ENCODE measurements around the gene SCNN1B. TPM values are rescaled to one million over a fixed set of nuclear protein-coding genes. Genes with fewer than 3 reads are reported as not detected.
"Not testable (repeated sequence)": the region's sequence is repeated elsewhere in the genome, so short reads cannot be mapped to it uniquely, and the experiment has no call there.

SCNN1B gene
- total RNA-seq, 3 donors from 2014 or later (not counting 1 experiment from before 2014, with no cell fraction given): not detected

- intact Hi-C loops (cut with micrococcal nuclease): no loop called here
- H3K4me3 Mint-ChIP-seq: no peak overlapping the region
- H3K27me3 Mint-ChIP-seq (ENCODE audit: low read depth in 2 of 2): no peaks in the 10 kb centered on the region
- H3K27ac Mint-ChIP-seq: no peak overlapping the region
- H3K9me3 Mint-ChIP-seq: no peaks in the 10 kb centered on the region
- Histone ChIP-seq H3K4me1 (ENCODE audit: control insufficient read depth, insufficient read depth, low read length) (no peaks in the 10 kb centered on the region), H3K36me3 (ENCODE audit: control insufficient read depth, insufficient read depth, low read length) (no peaks in the 10 kb centered on the region), H3K9me3 (ENCODE audit: control insufficient read depth, insufficient read depth, low read length) (no peaks in the 10 kb centered on the region), H3K27ac (ENCODE audit: low read length) (no peak overlapping the region), H3K27me3 (ENCODE audit: control insufficient read depth, insufficient read depth, low read length) (no peaks in the 10 kb centered on the region), H3K4me3 (ENCODE audit: low read length) (no peak overlapping the region)
- H3K4me1 Mint-ChIP-seq: no peaks in the 10 kb centered on the region
- DNase-seq: no peak
- 93% methylated on average over 20 of the region's 20 CpGs for WGBS (ENCODE audit: insufficient coverage)
- no peaks in the 10 kb centered on the region for H3K36me3 Mint-ChIP-seq
- no peak for ATAC-seq
- TF ChIP-seq CTCF (IDR thresholded peaks at IDR 0.05): no peak
Observed at GRCh38 chr16:23380501-23380951, 78.4 kb downstream of the SCNN1B start.

- H3K9me3 ChIP-seq (ENCODE audit: control insufficient read depth, insufficient read depth, low read length); H3K27ac Mint-ChIP-seq; H3K4me1 Mint-ChIP-seq; ATAC-seq; DNase-seq; H3K27me3 ChIP-seq (ENCODE audit: control insufficient read depth, insufficient read depth, low read length); H3K27me3 Mint-ChIP-seq (ENCODE audit: low read depth in 2 of 2); H3K4me3 ChIP-seq (ENCODE audit: low read length); H3K4me1 ChIP-seq (ENCODE audit: control insufficient read depth, insufficient read depth, low read length); intact Hi-C loops (cut with micrococcal nuclease); H3K9me3 Mint-ChIP-seq; H3K36me3 ChIP-seq (ENCODE audit: control insufficient read depth, insufficient read depth, low read length); H3K27ac ChIP-seq (ENCODE audit: low read length); H3K4me3 Mint-ChIP-seq; H3K36me3 Mint-ChIP-seq: not testable (repeated sequence)
- WGBS (ENCODE audit: insufficient coverage): 93% methylated on average over 9 of the region's 9 CpGs
Observed at GRCh38 chr16:23381702-23382101, 79.6 kb downstream of the SCNN1B start.

DNA sequence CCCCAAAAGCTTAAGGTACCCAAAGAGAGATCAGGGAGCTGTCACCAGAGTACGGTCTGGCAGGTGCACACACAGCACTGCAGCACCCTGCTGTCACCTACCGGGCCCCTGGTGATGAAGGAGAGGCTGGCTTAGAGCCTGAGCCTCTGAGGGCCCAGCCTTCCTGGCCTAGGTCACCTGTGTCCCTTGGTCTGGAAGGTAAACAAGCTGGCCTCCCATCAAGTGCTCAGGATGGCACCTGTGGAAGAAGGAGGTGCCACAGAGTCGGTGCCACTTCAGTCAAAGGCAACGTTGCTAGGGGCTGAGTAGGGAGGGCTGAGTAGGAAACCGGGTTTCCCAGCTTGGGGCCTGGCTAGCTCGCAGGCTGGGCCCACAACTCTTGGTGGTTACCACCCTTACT, 80.2 kb downstream of the SCNN1B start:
- H3K9me3 ChIP-seq (ENCODE audit: control insufficient read depth, insufficient read depth, low read length): no peaks in the 10 kb centered on the region
- no peak for TF ChIP-seq CTCF (IDR thresholded peaks at IDR 0.05)
- Mint-ChIP-seq H3K27me3 (ENCODE audit: low read depth in 2 of 2) (no peaks in the 10 kb centered on the region), H3K4me1 (no peaks in the 10 kb centered on the region), H3K9me3 (no peaks in the 10 kb centered on the region), H3K27ac (no peak overlapping the region), H3K4me3 (no peak overlapping the region), H3K36me3 (no peaks in the 10 kb centered on the region)
- no peaks in the 10 kb centered on the region for H3K4me1 ChIP-seq (ENCODE audit: control insufficient read depth, insufficient read depth, low read length)
- no peaks in the 10 kb centered on the region for H3K36me3 ChIP-seq (ENCODE audit: control insufficient read depth, insufficient read depth, low read length)
- WGBS (ENCODE audit: insufficient coverage): 75% methylated on average over 6 of the region's 6 CpGs
- H3K27me3 ChIP-seq (ENCODE audit: control insufficient read depth, insufficient read depth, low read length): no peaks in the 10 kb centered on the region
- intact Hi-C loops (cut with micrococcal nuclease): no loop called here
- ATAC-seq (no peak), DNase-seq (no peak)
- H3K4me3 ChIP-seq (ENCODE audit: low read length): no peak overlapping the region
- no peak overlapping the region for H3K27ac ChIP-seq (ENCODE audit: low read length)

DNA sequence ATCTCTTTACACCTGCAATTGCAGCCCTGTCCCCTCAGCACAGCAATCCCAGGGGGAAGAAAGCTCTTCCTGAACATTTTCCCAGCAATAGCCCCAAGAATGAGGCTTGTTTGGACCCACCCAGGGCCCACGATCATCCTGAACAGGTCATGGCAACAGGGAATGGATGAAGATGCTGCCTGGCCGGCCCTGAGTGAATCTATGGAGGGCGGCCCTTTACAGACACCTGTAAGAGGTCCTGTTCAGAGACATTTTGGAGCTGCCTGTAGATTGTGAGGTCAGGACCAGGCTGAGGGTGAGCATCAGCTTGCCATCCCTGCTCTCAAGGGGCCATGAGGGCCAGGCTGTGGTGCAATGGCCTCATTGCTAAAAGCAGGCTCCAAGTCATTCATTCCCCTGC, 81.8 kb downstream of the SCNN1B start:
- no peak overlapping the region for H3K4me3 Mint-ChIP-seq
- intact Hi-C loops (cut with micrococcal nuclease): no loop called here
- 90% methylated on average over 3 of the region's 3 CpGs for WGBS (ENCODE audit: insufficient coverage)

More for the DNA sequence above, 81.8 kb downstream of the SCNN1B start:
- Histone ChIP-seq H3K9me3 (ENCODE audit: control insufficient read depth, insufficient read depth, low read length) (no peaks in the 10 kb centered on the region), H3K36me3 (ENCODE audit: control insufficient read depth, insufficient read depth, low read length) (peaks cover 4% of the 10 kb centered on the region), H3K4me1 (ENCODE audit: control insufficient read depth, insufficient read depth, low read length) (no peaks in the 10 kb centered on the region), H3K4me3 (ENCODE audit: low read length) (no peak overlapping the region), H3K27me3 (ENCODE audit: control insufficient read depth, insufficient read depth, low read length) (no peaks in the 10 kb centered on the region), H3K27ac (ENCODE audit: low read length) (no peak overlapping the region)
- Mint-ChIP-seq H3K27ac (no peak overlapping the region), H3K9me3 (no peaks in the 10 kb centered on the region), H3K27me3 (ENCODE audit: low read depth in 2 of 2) (no peaks in the 10 kb centered on the region), H3K36me3 (no peaks in the 10 kb centered on the region), H3K4me1 (no peaks in the 10 kb centered on the region)
- DNase-seq (no peak), ATAC-seq (no peak)
- no peak for TF ChIP-seq CTCF (IDR thresholded peaks at IDR 0.05)
